Measurements from ENCODE around the gene CYB5R2.
A peak's percentile ranks its signal among the peaks of the same experiment; 100 is the strongest.

CYB5R2 gene

DNA sequence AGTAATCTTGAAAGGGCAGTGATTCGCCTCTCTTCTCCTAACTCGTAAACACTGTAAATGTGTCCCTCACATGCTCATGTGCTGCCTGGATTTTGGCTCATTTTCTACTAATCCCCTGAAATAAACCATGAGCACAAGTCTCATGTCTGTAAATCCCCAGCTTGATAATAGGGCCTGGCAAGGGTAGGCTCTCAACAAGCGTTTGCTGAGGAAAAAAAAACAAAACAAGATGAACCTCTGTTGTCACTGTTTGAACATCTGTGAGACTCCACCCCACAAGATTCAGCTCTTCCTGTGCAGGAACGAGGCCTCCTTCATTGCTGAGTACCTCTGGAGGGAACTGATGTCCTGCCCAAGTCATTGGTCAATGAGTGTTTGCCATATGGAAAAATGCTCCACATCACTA, 4.5 kb upstream of the CYB5R2 start:
- peak; percentile 33 for DNase-seq (ENCODE audit: low read depth)

GRCh38 chr11:7677071-7677470, 3.8 kb upstream of the CYB5R2 start:
- peak; percentile 95 for DNase-seq (ENCODE audit: low read depth)

More for the DNA sequence above, 4.5 kb upstream of the CYB5R2 start:
- no peak for TF ChIP-seq CTCF (IDR thresholded peaks at IDR 0.05; ENCODE audit: insufficient read depth, low read depth, low read length, missing control alignments)
- no peak overlapping the region for H3K4me3 ChIP-seq (ENCODE audit: low read length)

DNA sequence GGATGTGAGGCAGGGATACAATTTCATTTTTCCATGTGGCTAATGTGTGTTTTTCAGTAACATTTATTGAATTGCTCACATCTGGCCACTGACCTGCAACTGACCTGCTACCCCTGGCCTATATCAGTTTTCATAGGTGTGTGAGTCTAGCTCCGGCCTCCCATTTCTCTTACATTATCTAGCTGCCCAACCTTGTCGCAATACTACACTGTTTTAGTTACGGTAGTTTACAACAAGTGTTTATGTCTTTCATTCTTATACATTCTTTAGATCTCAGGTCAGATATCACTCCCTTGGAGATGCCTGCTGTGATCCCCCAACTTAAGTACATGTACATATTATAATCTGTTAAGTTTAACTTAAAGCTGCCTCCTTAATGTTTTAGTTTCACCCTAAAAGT, 2.3 kb upstream of the CYB5R2 start:
- H3K4me3 ChIP-seq (ENCODE audit: low read length) = no peak overlapping the region
- no peak for DNase-seq (ENCODE audit: low read depth)
- TF ChIP-seq CTCF (IDR thresholded peaks at IDR 0.05; ENCODE audit: insufficient read depth, low read depth, low read length, missing control alignments) = no peak

More at GRCh38 chr11:7677071-7677470, 3.8 kb upstream of the CYB5R2 start:
- TF ChIP-seq CTCF (IDR thresholded peaks at IDR 0.05; ENCODE audit: insufficient read depth, low read depth, low read length, missing control alignments) = no peak
- no peak overlapping the region for H3K4me3 ChIP-seq (ENCODE audit: low read length)

DNA sequence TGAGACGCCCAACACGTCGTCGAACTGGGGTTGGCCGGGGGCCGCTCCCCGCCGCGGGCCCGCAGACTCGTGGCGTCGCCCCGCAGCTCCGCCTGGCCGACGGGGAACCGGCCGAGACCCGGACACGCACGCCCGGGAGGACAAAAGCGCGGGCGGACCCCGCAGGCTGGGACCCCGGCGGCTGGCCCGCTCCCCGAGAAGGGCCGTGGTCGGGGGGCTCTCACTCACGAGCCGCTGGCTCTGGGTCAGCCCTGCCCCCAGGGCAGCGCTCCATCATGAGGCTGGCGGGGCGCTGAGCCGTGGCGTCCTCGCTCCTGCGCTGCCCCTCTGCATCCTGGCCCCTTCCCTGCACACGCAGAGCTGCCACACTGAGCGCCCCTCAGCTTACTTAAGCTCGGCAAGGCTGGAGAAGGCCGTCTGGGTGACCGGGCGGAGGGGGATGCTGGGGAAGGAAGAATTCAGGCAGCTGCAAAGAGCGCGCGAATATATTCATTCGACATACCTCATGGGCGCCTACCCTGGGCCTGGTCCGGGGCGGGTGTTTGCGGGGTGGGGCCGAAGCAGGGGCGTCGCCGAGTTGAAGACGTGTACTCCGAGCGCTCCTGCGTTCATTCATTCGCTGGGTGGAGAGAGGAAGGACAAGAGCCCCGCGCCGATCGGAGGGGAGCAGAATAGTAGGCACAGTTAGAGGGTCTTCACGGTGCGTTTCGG, 579 bp upstream of the CYB5R2 start:
- TF ChIP-seq CTCF (IDR thresholded peaks at IDR 0.05; ENCODE audit: insufficient read depth, low read depth, low read length, missing control alignments) = no peak

GRCh38 chr11:7672276-7672959, 882 bp downstream of the CYB5R2 start:
- TF ChIP-seq CTCF (IDR thresholded peaks at IDR 0.05; ENCODE audit: insufficient read depth, low read depth, low read length, missing control alignments) = no peak

More for the DNA sequence above, 579 bp upstream of the CYB5R2 start:
- H3K4me3 ChIP-seq (ENCODE audit: low read length) = peak overlapping the region; percentile 41
- peak; percentile 56 for DNase-seq (ENCODE audit: low read depth)

DNA sequence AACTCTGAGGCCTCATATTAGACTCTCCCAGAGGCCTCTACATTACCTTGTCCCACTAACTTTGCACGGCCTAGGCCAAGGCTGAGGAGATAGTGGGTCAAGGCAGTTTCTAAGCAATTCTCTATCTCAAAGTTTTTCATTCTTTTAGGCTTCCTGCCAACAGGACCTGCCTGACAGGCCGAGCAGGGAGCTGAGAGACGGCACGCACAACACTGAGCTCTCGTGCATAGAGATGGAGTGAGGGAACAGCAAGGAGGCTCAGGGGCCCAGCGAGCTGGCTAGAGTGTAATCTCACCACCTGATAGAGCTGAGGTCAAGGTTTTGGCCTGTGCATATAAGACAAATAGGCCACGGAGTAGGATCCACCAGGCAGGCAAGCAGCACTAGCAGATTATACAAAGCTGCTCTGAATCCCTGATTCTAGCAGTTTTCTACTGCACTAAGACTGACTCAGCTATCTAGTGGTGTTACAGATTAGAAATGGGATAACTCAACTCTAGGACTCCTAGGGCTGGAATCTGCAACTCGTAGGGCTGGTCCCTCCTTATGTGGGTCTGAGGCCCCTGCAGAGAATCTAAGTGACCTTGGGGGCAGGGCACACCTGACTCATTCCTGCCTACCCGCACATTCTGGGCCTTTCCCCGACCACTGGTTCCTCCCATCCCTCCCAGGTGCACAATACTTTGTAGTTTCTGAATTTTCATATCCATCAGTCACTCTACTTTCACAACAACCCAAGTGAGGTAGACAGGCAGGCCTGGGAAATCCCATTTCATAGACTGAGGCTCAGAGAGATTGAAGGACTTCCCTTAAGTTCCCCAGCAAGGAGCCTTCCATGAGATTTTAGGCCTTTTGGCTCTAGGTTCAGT, 1.7 kb downstream of the CYB5R2 start:
- DNase-seq (ENCODE audit: low read depth) = peak; percentile 72
- TF ChIP-seq CTCF (IDR thresholded peaks at IDR 0.05; ENCODE audit: insufficient read depth, low read depth, low read length, missing control alignments) = no peak
- H3K4me3 ChIP-seq (ENCODE audit: low read length) = no peak overlapping the region

More at GRCh38 chr11:7672276-7672959, 882 bp downstream of the CYB5R2 start:
- DNase-seq (ENCODE audit: low read depth) = no peak
- no peak overlapping the region for H3K4me3 ChIP-seq (ENCODE audit: low read length)

Measured in epithelial cell of esophagus (primary cell).